Body of pancreas (tissue), 4 donors: Measurements from ENCODE around the gene AOC2.

ENCODE experiments used
- POLR2A ChIP-seq, 3 donors: fragments of 450-650 bp; IDR thresholded peaks; one replicate each; pipeline ENCODE4 v1.6.1; 2016; ENCODE audit warnings: antibody characterized with exemption in 3 of 3, mild to moderate bottlenecking in 2 of 3
- TF ChIP-seq, protein P1 (sequence below), 7 experiments: fragments of 450-650 bp in 4 of 7; fragments of 200-600 bp in 3 of 7; sonication (generic) in 3 of 7; IDR thresholded peaks; one replicate each; pipeline ENCODE4 v1.5.1; 2016 to 2019; ENCODE audit warnings: antibody characterized with exemption in 7 of 7

DNA sequence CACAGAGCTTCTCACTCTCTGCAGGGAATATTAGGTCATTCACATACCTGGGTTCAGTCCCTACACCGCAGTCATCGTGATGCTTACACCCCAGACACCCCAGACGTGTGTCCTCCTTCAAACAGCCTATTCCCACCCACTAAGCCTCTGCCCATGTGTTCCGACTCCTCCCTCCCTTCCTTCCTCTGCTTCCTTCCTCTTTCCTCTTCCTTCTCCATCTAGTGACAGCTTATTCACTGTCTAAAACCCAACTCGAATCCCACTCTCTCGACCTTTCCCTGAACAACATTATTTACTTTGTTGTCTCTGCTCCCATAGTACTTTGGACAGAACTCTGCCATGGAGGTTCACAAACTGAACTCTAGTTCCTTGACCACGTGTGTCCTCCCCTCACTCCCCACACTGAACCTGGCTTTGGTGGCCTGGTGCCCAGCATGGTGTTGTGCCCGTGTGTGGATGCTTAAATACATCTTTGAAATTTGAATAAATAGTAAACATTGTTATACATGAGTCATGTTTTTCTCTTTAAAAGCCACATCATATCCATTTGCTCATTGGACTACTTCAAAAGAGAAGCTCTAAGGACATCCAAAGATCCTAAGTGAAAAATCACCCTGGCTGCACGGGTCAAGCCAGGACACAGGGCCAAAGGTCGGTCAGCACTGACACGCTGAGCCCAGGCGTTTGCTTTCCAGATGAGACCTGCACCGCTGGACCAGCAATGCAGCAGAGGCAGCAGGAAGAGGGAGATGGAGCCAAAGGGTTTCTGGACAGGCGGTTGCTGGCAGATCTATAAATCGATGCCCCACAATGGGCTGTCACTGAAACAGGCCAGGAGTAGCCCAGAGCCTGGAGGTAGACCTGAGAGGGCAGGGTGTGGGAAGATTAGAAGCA, 42.1 kb downstream of the AOC2 start:
- TF ChIP-seq, protein P1, sequence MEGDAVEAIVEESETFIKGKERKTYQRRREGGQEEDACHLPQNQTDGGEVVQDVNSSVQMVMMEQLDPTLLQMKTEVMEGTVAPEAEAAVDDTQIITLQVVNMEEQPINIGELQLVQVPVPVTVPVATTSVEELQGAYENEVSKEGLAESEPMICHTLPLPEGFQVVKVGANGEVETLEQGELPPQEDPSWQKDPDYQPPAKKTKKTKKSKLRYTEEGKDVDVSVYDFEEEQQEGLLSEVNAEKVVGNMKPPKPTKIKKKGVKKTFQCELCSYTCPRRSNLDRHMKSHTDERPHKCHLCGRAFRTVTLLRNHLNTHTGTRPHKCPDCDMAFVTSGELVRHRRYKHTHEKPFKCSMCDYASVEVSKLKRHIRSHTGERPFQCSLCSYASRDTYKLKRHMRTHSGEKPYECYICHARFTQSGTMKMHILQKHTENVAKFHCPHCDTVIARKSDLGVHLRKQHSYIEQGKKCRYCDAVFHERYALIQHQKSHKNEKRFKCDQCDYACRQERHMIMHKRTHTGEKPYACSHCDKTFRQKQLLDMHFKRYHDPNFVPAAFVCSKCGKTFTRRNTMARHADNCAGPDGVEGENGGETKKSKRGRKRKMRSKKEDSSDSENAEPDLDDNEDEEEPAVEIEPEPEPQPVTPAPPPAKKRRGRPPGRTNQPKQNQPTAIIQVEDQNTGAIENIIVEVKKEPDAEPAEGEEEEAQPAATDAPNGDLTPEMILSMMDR (IDR thresholded peaks at IDR 0.05), result no peak
- TF ChIP-seq POLR2A (IDR thresholded peaks at IDR 0.05), result no peak
